Cardiac muscle cell (in vitro differentiated cells and primary cell): ENCODE measurements around the gene MIER2. TPM values are rescaled to one million over a fixed set of nuclear protein-coding genes. Genes with fewer than 3 reads are reported as not detected.
"Not testable (repeated sequence)": the region's sequence is repeated elsewhere in the genome, so short reads cannot be mapped to it uniquely, and the experiment has no call there.

ENCODE experiments used
- DNase-seq, 2 donors: peaks; one replicate each; pipeline versions ENCODE4 v3.0.0 to v3.0.0-alpha.2; 2010 to 2017; ENCODE audit warnings: low read depth in 1 of 2, low spot score in 1 of 2
- H3K27ac ChIP-seq: fragments of 200-600 bp; sonication (generic); 2 replicates; pipeline ENCODE4 v1.5.1; 2016
- H3K27me3 ChIP-seq: fragments of 200-600 bp; sonication (generic); 2 replicates; pipeline ENCODE4 v1.6.0; 2016; ENCODE audit warnings: control low read depth
- H3K36me3 ChIP-seq: fragments of 200-600 bp; sonication (generic); 2 replicates; pipeline ENCODE4 v1.5.1; 2016; ENCODE audit warnings: control low read depth
- H3K4me1 ChIP-seq: fragments of 200-600 bp; sonication (generic); 2 replicates; pipeline ENCODE4 v1.8.1; 2017; ENCODE audit warnings: low read depth, mild to moderate bottlenecking, mixed run types
- H3K4me3 ChIP-seq: fragments of 200-600 bp; sonication (generic); 2 replicates; pipeline ENCODE4 v1.5.1; 2016; ENCODE audit warnings: mild to moderate bottlenecking
- H3K9me3 ChIP-seq: fragments of 200-600 bp; sonication (generic); 2 replicates; pipeline ENCODE4 v1.5.1; 2017; ENCODE audit warnings: low read depth, mild to moderate bottlenecking, control low read depth
- CTCF ChIP-seq: IDR thresholded peaks from 2 replicates; pipeline ENCODE4 v1.5.1; 2012; ENCODE audit warnings: low read depth, mild to moderate bottlenecking, low read length
- polyA plus RNA-seq: library from polyadenylated mRNA; unstranded; fragments of >200 nt; fragmentation: Nextera tagmentation; extraction: Ambion mirVana; gene quantifications from 2 replicates; pipeline ENCODE4 v1.2.1, GENCODE V29; 2016
- total RNA-seq: library from RNA; depleted of rRNA; stranded (reverse); fragments of >200 nt; gene quantifications from 2 replicates; pipeline ENCODE4 v1.2.3, GENCODE V29; 2016

The MIER2 gene
- total and polyA plus RNA-seq, 2 experiments from 2014 or later, result 32.7 to 47.8 TPM

- no peak for DNase-seq
- TF ChIP-seq CTCF, result no peak
- Histone ChIP-seq H3K4me3 (no peak overlapping the region), H3K27me3 (no peaks in the 10 kb centered on the region), H3K27ac (no peak overlapping the region), H3K4me1 (no peaks in the 10 kb centered on the region), H3K36me3 (no peaks in the 10 kb centered on the region), H3K9me3 (no peaks in the 10 kb centered on the region)
Measured at GRCh38 chr19:275000-275399, 69.6 kb downstream of the MIER2 start.

- Histone ChIP-seq H3K4me3 (no peak overlapping the region), H3K27me3 (peaks cover 1% of the 10 kb centered on the region), H3K27ac (no peak overlapping the region), H3K4me1 (no peaks in the 10 kb centered on the region), H3K36me3 (no peaks in the 10 kb centered on the region), H3K9me3 (no peaks in the 10 kb centered on the region)
- TF ChIP-seq CTCF, result no peak
- DNase-seq, result no peak
Measured at GRCh38 chr19:273393-273792, 71.2 kb downstream of the MIER2 start.

GRCh38 chr19:271856-272255 is 72.7 kb downstream of the MIER2 start:
- Histone ChIP-seq H3K27me3 (peaks cover 17% of the 10 kb centered on the region), H3K36me3 (no peaks in the 10 kb centered on the region), H3K4me1 (no peaks in the 10 kb centered on the region), H3K9me3 (no peaks in the 10 kb centered on the region), H3K27ac (no peak overlapping the region), H3K4me3 (no peak overlapping the region)
- TF ChIP-seq CTCF, result no peak
- no peak for DNase-seq

- H3K4me3 ChIP-seq, result not testable (repeated sequence)
Measured at GRCh38 chr19:270766-271318, 73.8 kb downstream of the MIER2 start.

GRCh38 chr19:269241-269640 is 75.4 kb downstream of the MIER2 start:
- no peak for DNase-seq
- no peak overlapping the region for H3K4me3 ChIP-seq
- H3K9me3 ChIP-seq, result no peaks in the 10 kb centered on the region
- peaks cover 43% of the 10 kb centered on the region for H3K27me3 ChIP-seq
- H3K4me1 ChIP-seq, result no peaks in the 10 kb centered on the region
- H3K36me3 ChIP-seq, result no peaks in the 10 kb centered on the region
- no peak overlapping the region for H3K27ac ChIP-seq
- no peak for TF ChIP-seq CTCF

More at GRCh38 chr19:270766-271318, 73.8 kb downstream of the MIER2 start:
- not testable (repeated sequence) for DNase-seq, H3K27ac ChIP-seq, H3K36me3 ChIP-seq, H3K4me1 ChIP-seq, H3K9me3 ChIP-seq
- peaks cover 27% of the 10 kb centered on the region for H3K27me3 ChIP-seq

GRCh38 chr19:262125-262524 is 82.5 kb downstream of the MIER2 start:
- H3K27me3 ChIP-seq, result peaks cover 30% of the 10 kb centered on the region
- no peaks in the 10 kb centered on the region for H3K4me1 ChIP-seq
- no peaks in the 10 kb centered on the region for H3K9me3 ChIP-seq
- no peak for DNase-seq
- no peak overlapping the region for H3K4me3 ChIP-seq
- H3K27ac ChIP-seq, result no peak overlapping the region
- no peaks in the 10 kb centered on the region for H3K36me3 ChIP-seq
- no peak for TF ChIP-seq CTCF

GRCh38 chr19:256804-257203 is 87.8 kb downstream of the MIER2 start:
- not testable (repeated sequence) for H3K27me3 ChIP-seq, DNase-seq, H3K4me1 ChIP-seq, H3K27ac ChIP-seq, H3K36me3 ChIP-seq, H3K4me3 ChIP-seq, H3K9me3 ChIP-seq
